Testis (tissue), 3 donors: ENCODE measurements around the gene CADPS. TPM values are rescaled to one million over a fixed set of nuclear protein-coding genes. Genes with fewer than 3 reads are reported as not detected.

Source experiments
- DNase-seq: peaks from one replicate; pipeline ENCODE4 v3.0.0-alpha.2; 2019
- H3K27ac ChIP-seq, 2 donors: fragments of 200-600 bp; sonication (generic); one replicate each; pipeline ENCODE4 v1.5.1; 2019
- H3K27me3 ChIP-seq: fragments of 200-600 bp; sonication (generic); one replicate; pipeline ENCODE4 v1.5.1; 2019
- H3K36me3 ChIP-seq: fragments of 200-600 bp; sonication (generic); one replicate; pipeline ENCODE4 v1.5.1; 2017; ENCODE audit warnings: low read depth; ENCODE audit errors: missing control alignments
- H3K4me1 ChIP-seq: fragments of 200-600 bp; sonication (generic); one replicate; pipeline ENCODE4 v1.5.1; 2019
- H3K4me3 ChIP-seq, 2 donors: fragments of 200-600 bp; sonication (generic); one replicate each; pipeline ENCODE4 v1.5.1; 2017 to 2019
- H3K9me3 ChIP-seq: fragments of 200-600 bp; sonication (generic); one replicate; pipeline ENCODE4 v1.5.1; 2017
- POLR2A ChIP-seq: fragments of 450-650 bp; IDR thresholded peaks from one replicate; pipeline ENCODE4 v1.6.1; 2017; ENCODE audit warnings: antibody characterized with exemption, mild to moderate bottlenecking, moderate library complexity
- WGBS, 2 donors: methylation state at CpG; one replicate each; pipeline ENCODE4 v1.1.5; 2018; 5-methylcytosine and 5-hydroxymethylcytosine counted together
- intact Hi-C: fragments of 100-400 bp; cut with DNase I; formaldehyde crosslinking; loops from one replicate; pipeline ENCODE4 v1.15.1; 2023; ENCODE audit warnings: low total_unique reads
- polyA plus RNA-seq: library from polyadenylated mRNA; stranded (reverse); fragments of 350-450 nt; fragmentation: Illumina TruSeq; extraction: RNeasy Lipid Tissue Mini Kit (QIAGEN cat#74804); gene quantifications from one replicate; pipeline ENCODE4 v1.2.3, GENCODE V29; 2014; ENCODE audit warnings: low read depth, low replicate concordance; ENCODE audit not compliant: insufficient read depth
- total RNA-seq, 2 donors: library from RNA; depleted of rRNA; stranded (reverse); fragments of >200 nt; gene quantifications; one replicate each; pipeline ENCODE4 v1.2.3, GENCODE V29; 2016
- TF ChIP-seq, protein P1 (sequence below), 3 experiments: fragments of 450-650 bp in 2 of 3; fragments of 200-600 bp in 1 of 3; sonication (generic) in 1 of 3; IDR thresholded peaks; one replicate each; pipeline ENCODE4 v1.5.1; 2016 to 2019; ENCODE audit warnings: antibody characterized with exemption in 3 of 3, mild to moderate bottlenecking in 2 of 3, moderate library complexity in 1 of 3

The CADPS gene
- total and polyA plus RNA-seq, 3 donors from 2014 or later: 8.6 to 56.4 (median 21.6) TPM

DNA sequence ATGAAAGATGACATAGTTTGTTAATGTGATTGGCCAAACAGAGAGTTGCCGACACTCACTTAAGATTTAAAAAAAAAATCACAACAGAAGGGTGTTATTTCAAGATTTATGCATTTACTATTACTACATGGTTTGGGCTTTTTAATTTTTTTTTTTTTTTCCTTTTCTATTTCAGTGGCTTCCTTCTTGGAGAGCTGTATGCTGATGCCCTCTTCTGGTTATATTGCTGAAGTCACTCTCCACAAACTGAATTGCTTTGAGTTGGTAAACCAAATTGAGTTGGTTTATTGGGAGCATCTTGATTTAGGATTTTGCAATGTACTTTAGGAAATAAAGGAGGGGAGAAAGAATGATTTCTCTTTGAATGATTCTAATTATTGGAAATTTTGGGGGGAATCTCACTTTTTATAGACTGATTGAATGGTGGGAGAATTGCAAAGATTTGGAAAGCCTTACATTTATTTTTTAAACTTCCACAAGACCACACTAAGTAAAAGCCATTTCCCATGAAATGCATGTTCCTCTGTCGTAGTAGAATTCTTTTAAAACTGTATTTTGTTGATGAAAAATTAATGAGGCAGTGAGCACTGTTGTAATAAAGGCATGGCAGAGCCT is 315.3 kb downstream of the CADPS start:
- H3K4me1 ChIP-seq: no peaks in the 10 kb centered on the region
- H3K4me3 ChIP-seq: no peak overlapping the region
- DNase-seq: no peak
- no peaks in the 10 kb centered on the region for H3K27me3 ChIP-seq
- H3K9me3 ChIP-seq: no peaks in the 10 kb centered on the region
- no peaks in the 10 kb centered on the region for H3K36me3 ChIP-seq
- WGBS, 2 donors: 28 to 34% methylated on average over 2 of the region's 2 CpGs
- H3K27ac ChIP-seq: no peak overlapping the region
- TF ChIP-seq POLR2A: no peak
- TF ChIP-seq, protein P1, sequence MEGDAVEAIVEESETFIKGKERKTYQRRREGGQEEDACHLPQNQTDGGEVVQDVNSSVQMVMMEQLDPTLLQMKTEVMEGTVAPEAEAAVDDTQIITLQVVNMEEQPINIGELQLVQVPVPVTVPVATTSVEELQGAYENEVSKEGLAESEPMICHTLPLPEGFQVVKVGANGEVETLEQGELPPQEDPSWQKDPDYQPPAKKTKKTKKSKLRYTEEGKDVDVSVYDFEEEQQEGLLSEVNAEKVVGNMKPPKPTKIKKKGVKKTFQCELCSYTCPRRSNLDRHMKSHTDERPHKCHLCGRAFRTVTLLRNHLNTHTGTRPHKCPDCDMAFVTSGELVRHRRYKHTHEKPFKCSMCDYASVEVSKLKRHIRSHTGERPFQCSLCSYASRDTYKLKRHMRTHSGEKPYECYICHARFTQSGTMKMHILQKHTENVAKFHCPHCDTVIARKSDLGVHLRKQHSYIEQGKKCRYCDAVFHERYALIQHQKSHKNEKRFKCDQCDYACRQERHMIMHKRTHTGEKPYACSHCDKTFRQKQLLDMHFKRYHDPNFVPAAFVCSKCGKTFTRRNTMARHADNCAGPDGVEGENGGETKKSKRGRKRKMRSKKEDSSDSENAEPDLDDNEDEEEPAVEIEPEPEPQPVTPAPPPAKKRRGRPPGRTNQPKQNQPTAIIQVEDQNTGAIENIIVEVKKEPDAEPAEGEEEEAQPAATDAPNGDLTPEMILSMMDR (IDR thresholded peaks at IDR 0.05): peak; percentile 17 to 45 (median 32)
- intact Hi-C loops: no loop called here

DNA sequence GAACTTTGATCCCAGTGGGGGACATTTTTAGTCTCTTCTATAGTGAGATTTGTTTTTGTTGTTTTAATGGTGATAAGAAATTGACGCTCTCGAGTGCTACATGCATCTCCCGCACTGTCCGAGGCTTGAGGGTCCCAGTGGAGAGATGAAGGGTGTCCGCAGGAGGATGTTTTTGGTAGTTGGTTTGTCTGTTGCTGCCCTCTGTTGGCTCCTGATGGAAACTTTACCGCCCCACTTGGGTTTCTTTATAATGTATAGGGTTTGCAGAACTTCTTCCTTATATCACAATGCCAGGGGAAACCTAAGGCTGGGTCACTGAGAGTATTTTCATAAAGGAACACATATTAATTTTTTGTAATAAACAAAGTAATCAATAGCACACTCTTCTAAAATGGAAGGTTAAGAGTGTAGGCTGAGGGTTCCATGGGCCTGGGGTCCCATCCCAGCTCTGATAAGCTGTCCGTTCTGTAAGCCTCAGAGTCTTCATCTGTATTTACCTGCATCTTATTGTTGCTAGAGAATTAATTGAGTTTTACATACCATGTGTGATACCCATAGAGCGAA is 316.6 kb downstream of the CADPS start:
- intact Hi-C loops: no loop called here
- no peak overlapping the region for H3K4me3 ChIP-seq
- peak; percentile 16 for DNase-seq
- no peaks in the 10 kb centered on the region for H3K9me3 ChIP-seq
- no peaks in the 10 kb centered on the region for H3K4me1 ChIP-seq
- 48 to 51% methylated on average over 8 of the region's 8 CpGs for WGBS, 2 donors
- no peaks in the 10 kb centered on the region for H3K36me3 ChIP-seq
- no peak overlapping the region for H3K27ac ChIP-seq
- H3K27me3 ChIP-seq: no peaks in the 10 kb centered on the region
- TF ChIP-seq, protein P1 (IDR thresholded peaks at IDR 0.05): peak in 2 of 3 experiments; percentile 19 to 44
- no peak for TF ChIP-seq POLR2A

DNA sequence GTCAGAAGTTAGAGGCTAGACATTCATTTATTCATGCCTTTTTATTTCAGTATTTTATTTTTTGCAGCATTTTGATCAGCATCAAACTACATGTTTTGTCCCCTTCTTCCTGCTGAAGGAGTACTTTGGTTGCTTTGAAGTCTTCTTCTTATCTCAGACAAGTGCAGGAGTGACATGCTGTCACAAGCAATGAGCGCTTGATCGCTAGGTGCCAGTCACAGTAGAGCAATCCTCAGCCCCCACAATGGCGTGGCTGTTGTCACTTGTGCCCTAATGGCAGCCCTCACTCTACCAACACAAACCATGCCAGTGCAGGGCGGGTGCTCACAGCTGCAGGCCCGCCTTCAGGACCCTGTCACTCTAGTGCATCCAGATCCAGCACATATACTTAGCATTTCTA is 317.2 kb downstream of the CADPS start:
- WGBS, 2 donors: 86 to 90% methylated on average over 5 of the region's 5 CpGs
- Histone ChIP-seq H3K27ac (no peak overlapping the region), H3K36me3 (no peaks in the 10 kb centered on the region), H3K4me3 (no peak overlapping the region), H3K4me1 (no peaks in the 10 kb centered on the region), H3K27me3 (no peaks in the 10 kb centered on the region), H3K9me3 (no peaks in the 10 kb centered on the region)
- TF ChIP-seq, protein P1 (IDR thresholded peaks at IDR 0.05): no peak
- TF ChIP-seq POLR2A: no peak
- intact Hi-C loops: no loop called here
- no peak for DNase-seq

DNA sequence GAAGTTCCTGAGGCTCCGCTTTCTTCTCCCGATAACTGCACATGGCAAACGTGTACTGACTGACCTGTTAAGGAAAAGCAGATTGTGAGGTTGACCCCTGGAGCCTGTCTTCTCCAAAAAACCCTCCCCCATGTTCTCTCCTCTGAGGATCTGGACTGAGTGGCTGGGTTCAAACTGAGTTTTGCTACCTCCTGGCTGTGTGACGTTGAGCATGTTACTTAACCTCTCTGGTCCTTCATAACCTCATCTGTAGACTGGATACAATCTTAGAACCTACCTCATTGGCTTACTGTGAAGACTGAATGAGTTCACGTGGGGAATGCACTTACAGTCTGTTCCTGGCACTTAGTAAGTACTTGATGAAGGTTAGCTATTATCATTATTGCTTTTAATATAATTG is 317.8 kb downstream of the CADPS start:
- intact Hi-C loops: no loop called here
- Histone ChIP-seq H3K9me3 (no peaks in the 10 kb centered on the region), H3K27me3 (no peaks in the 10 kb centered on the region), H3K4me1 (no peaks in the 10 kb centered on the region), H3K4me3 (no peak overlapping the region), H3K36me3 (no peaks in the 10 kb centered on the region), H3K27ac (no peak overlapping the region)
- TF ChIP-seq POLR2A: no peak
- TF ChIP-seq, protein P1 (IDR thresholded peaks at IDR 0.05): no peak
- DNase-seq: no peak
- 77% methylated on average over 5 of the region's 5 CpGs for WGBS, 2 donors
